Measurements from ENCODE around the gene PXN.
"Not testable (repeated sequence)": the region's sequence is repeated elsewhere in the genome, so short reads cannot be mapped to it uniquely, and the experiment has no call there.

Gene PXN

GRCh38 chr12:120247183-120247582 lies 18.3 kb downstream of the PXN start:
- peak overlapping the region; percentile 70 for H3K9ac ChIP-seq (ENCODE audit: low read depth, low read length)
- H3K4me1 ChIP-seq (ENCODE audit: control insufficient read depth, insufficient read depth, low read length), result peaks cover 85% of the 10 kb centered on the region

DNA sequence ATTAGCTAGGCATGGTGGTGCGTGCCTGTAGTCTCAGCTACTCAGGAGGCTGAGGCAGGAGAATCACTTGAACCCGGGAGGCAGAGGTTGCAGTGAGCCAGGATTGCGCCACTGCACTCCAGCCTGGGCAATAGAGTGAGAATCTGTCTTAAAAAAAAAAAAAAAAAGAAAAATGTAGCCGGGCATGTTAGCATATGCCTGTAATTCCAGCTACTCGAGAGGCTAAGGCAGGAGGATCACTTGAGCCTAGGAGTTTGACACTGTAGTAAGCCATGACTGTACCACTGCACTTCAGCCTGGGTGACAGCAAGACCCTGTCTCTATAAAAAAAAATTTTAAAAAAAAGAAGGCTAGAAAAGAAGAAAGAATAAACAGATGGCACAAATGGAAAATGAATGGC lies 18.8 kb downstream of the PXN start:
- Histone ChIP-seq H3K36me3 (ENCODE audit: insufficient read depth, low read length) (peaks cover 40% of the 10 kb centered on the region), H3K4me1 (ENCODE audit: control insufficient read depth, insufficient read depth, low read length) (peaks cover 85% of the 10 kb centered on the region), H3K9ac (ENCODE audit: low read depth, low read length) (peak overlapping the region; percentile 70), H3K4me2 (ENCODE audit: low read length) (peak overlapping the region; percentile 73)
- not testable (repeated sequence) for H3K27me3 ChIP-seq (ENCODE audit: control insufficient read depth, insufficient read depth, low read length); H3K4me3 ChIP-seq (ENCODE audit: low read length); H3K9me3 ChIP-seq (replicated peaks; ENCODE audit: low read length)

More at GRCh38 chr12:120247183-120247582, 18.3 kb downstream of the PXN start:
- Histone ChIP-seq H3K9me3 (replicated peaks; ENCODE audit: low read length) (no peaks in the 10 kb centered on the region), H3K27me3 (ENCODE audit: control insufficient read depth, insufficient read depth, low read length) (no peaks in the 10 kb centered on the region), H3K4me3 (ENCODE audit: low read length) (peak overlapping the region; percentile 60), H3K36me3 (ENCODE audit: insufficient read depth, low read length) (peaks cover 40% of the 10 kb centered on the region), H3K4me2 (ENCODE audit: low read length) (peak overlapping the region; percentile 73)

DNA sequence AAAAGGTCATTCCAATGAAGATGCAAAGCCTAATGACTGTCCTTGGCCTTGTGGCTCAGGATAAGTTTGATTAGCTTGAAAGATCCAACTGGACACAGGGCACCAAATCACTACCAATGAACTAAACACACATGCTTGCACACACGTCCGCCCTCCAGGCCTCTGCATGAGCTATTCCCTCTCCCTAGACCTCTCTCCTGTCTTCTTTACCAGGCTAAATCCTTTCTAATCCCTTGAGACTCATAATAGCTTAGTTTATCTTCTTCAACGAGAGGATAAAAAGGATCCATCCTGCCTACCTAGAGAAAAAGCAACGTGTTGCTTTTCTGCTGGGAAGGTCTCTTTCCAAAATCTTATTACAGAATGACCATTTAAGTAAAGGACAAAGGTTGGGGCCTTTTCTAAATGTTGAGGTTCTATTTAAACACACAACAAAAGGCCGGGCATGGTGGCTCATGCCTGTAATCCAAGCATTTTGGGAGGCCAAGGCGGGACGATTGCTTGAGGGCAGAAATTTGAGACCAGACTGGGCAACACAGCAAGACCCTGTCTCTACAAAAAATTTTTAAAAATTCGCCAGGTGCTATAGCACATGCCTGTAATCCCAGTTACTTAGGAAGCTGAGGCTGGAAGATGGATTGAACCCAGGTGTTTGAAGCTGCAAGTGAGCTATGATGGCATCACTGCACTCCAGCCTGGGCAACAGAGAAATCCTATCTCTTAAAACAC lies 22.4 kb downstream of the PXN start:
- peaks cover 85% of the 10 kb centered on the region for H3K4me1 ChIP-seq (ENCODE audit: control insufficient read depth, insufficient read depth, low read length)

GRCh38 chr12:120242275-120242799 lies 23.2 kb downstream of the PXN start:
- no peaks in the 10 kb centered on the region for H3K9me3 ChIP-seq (replicated peaks; ENCODE audit: low read length)
- peaks cover 46% of the 10 kb centered on the region for H3K36me3 ChIP-seq (ENCODE audit: insufficient read depth, low read length)
- H3K4me3 ChIP-seq (ENCODE audit: low read length), result no peak overlapping the region
- no peaks in the 10 kb centered on the region for H3K27me3 ChIP-seq (ENCODE audit: control insufficient read depth, insufficient read depth, low read length)
- H3K9ac ChIP-seq (ENCODE audit: low read depth, low read length), result peak overlapping the region; percentile 31
- H3K4me2 ChIP-seq (ENCODE audit: low read length), result peak overlapping the region; percentile 35
- peaks cover 85% of the 10 kb centered on the region for H3K4me1 ChIP-seq (ENCODE audit: control insufficient read depth, insufficient read depth, low read length)

More for the DNA sequence above, 22.4 kb downstream of the PXN start:
- no peak overlapping the region for H3K4me3 ChIP-seq (ENCODE audit: low read length)
- H3K4me2 ChIP-seq (ENCODE audit: low read length), result no peak overlapping the region
- no peaks in the 10 kb centered on the region for H3K27me3 ChIP-seq (ENCODE audit: control insufficient read depth, insufficient read depth, low read length)
- H3K36me3 ChIP-seq (ENCODE audit: insufficient read depth, low read length), result peaks cover 47% of the 10 kb centered on the region
- H3K9ac ChIP-seq (ENCODE audit: low read depth, low read length), result no peak overlapping the region
- H3K9me3 ChIP-seq (replicated peaks; ENCODE audit: low read length), result no peaks in the 10 kb centered on the region

GRCh38 chr12:120241561-120242274 lies 23.8 kb downstream of the PXN start:
- Histone ChIP-seq H3K9me3 (replicated peaks; ENCODE audit: low read length) (no peaks in the 10 kb centered on the region), H3K9ac (ENCODE audit: low read depth, low read length) (peak overlapping the region; percentile 31), H3K4me1 (ENCODE audit: control insufficient read depth, insufficient read depth, low read length) (peaks cover 85% of the 10 kb centered on the region), H3K4me3 (ENCODE audit: low read length) (no peak overlapping the region), H3K4me2 (ENCODE audit: low read length) (peak overlapping the region; percentile 35), H3K36me3 (ENCODE audit: insufficient read depth, low read length) (peaks cover 40% of the 10 kb centered on the region), H3K27me3 (ENCODE audit: control insufficient read depth, insufficient read depth, low read length) (no peaks in the 10 kb centered on the region)

DNA sequence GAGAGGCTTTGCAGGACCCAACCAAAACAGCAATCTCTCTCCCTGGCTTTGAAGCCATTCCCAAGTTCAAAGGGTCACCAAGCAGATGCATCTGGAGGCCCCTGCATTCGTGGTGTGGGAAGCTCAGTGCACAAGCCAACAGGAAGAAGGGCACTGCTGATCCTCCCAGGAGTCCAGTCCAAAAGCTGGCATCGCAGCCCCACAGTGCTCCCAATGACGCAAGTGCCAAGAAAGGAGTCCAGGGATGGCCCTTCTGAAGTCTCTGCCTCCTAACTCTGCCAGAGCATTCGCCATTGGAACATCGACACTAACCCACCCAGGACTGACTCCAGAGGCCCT lies 25.1 kb downstream of the PXN start:
- H3K4me3 ChIP-seq (ENCODE audit: low read length), result no peak overlapping the region
- H3K4me1 ChIP-seq (ENCODE audit: control insufficient read depth, insufficient read depth, low read length), result peaks cover 90% of the 10 kb centered on the region
- no peaks in the 10 kb centered on the region for H3K9me3 ChIP-seq (replicated peaks; ENCODE audit: low read length)
- no peaks in the 10 kb centered on the region for H3K27me3 ChIP-seq (ENCODE audit: control insufficient read depth, insufficient read depth, low read length)
- peak overlapping the region; percentile 13 for H3K9ac ChIP-seq (ENCODE audit: low read depth, low read length)
- no peak overlapping the region for H3K4me2 ChIP-seq (ENCODE audit: low read length)
- peaks cover 46% of the 10 kb centered on the region for H3K36me3 ChIP-seq (ENCODE audit: insufficient read depth, low read length)

DNA sequence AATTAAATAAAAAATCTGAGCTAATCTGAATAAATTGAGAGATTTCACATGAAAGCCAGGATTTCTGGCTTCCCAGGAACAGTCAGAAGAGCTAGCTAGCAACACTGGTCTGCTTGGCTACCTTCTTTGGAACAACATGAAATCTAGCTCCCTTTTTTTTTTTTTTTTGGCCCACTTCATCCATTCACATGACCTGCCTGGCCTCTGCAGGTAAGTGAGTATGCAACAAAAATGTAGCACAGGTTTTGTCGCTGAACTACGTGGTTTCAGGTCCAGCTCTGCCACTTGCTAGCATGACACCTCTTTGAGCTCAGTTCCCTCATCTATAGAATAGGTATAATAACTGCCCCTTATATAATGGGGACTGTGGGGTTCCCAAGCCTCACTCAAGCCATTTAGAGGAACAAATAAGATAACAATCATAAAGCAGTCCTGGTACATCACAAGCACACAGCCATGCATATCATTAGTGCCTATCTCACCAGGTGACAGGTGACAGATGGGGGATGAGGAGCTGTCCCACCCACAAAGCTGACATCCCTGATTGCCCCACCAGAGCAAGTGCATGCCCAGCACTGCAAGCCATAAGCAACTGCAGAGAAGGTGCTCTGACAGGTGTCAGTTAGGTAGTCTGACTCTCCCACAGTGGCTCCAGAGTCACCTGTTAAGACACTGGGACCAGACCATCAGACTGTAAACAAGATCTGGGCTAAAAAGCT lies 25.6 kb downstream of the PXN start:
- Histone ChIP-seq H3K36me3 (ENCODE audit: insufficient read depth, low read length) (peaks cover 46% of the 10 kb centered on the region), H3K27me3 (ENCODE audit: control insufficient read depth, insufficient read depth, low read length) (no peaks in the 10 kb centered on the region), H3K4me2 (ENCODE audit: low read length) (no peak overlapping the region), H3K4me1 (ENCODE audit: control insufficient read depth, insufficient read depth, low read length) (peaks cover 91% of the 10 kb centered on the region), H3K9ac (ENCODE audit: low read depth, low read length) (no peak overlapping the region), H3K4me3 (ENCODE audit: low read length) (no peak overlapping the region), H3K9me3 (replicated peaks; ENCODE audit: low read length) (no peaks in the 10 kb centered on the region)

DNA sequence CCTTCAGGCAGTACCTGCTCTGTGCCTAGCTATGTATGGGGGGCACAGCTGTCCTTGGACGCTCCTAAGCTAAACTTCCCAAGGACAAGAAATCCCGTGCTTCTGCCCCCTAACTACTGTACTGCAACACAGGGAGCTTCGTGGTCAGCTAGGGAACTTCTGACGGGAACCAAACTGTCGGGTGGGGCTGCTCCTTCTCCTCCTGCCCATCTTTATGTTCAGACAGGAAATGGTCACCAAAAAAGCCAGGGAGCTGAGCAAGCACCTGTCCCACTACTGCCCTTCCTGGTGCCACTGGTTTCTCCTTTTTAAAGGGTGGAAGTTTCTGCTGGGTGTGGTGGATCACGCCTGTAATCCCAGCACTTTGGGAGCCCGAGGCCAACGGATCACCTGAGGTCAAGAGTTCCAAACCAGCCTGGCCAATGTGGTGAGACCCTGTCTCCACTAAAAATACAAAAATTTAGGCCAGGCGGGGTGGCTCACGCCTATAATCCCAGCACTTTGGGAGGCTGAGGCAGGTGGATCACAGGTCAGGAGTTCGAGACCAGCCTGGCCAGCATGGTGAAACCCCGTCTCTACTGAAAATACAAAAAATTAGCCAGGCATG lies 26.6 kb downstream of the PXN start:
- Histone ChIP-seq H3K27me3 (ENCODE audit: control insufficient read depth, insufficient read depth, low read length) (no peaks in the 10 kb centered on the region), H3K36me3 (ENCODE audit: insufficient read depth, low read length) (peaks cover 44% of the 10 kb centered on the region), H3K4me1 (ENCODE audit: control insufficient read depth, insufficient read depth, low read length) (peaks cover 93% of the 10 kb centered on the region), H3K4me2 (ENCODE audit: low read length) (peak overlapping the region; percentile 71), H3K4me3 (ENCODE audit: low read length) (peak overlapping the region; percentile 40), H3K9ac (ENCODE audit: low read depth, low read length) (peak overlapping the region; percentile 80), H3K9me3 (replicated peaks; ENCODE audit: low read length) (no peaks in the 10 kb centered on the region)

DNA sequence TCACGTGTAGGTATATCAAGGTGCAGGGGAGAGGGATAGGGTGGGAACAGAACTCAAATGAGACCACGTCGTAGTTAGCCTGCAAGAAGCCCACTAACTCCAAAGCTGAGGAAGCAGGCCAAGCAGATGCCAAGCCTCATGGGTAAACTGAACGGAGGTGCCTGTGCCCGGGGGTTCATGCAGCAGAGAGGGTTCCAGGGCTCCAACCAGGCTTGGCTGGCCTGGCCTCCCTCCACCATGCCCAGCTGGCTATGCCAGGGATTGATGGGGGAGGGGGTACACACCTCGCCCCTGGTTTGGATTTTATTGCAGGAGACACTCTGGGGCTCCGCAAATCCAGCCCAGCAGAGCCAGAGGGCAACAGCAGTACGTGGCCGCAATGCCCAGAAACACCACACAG lies 27.3 kb downstream of the PXN start:
- Histone ChIP-seq H3K36me3 (ENCODE audit: insufficient read depth, low read length) (peaks cover 41% of the 10 kb centered on the region), H3K27me3 (ENCODE audit: control insufficient read depth, insufficient read depth, low read length) (no peaks in the 10 kb centered on the region), H3K4me2 (ENCODE audit: low read length) (peak overlapping the region; percentile 71), H3K9ac (ENCODE audit: low read depth, low read length) (peak overlapping the region; percentile 80), H3K4me1 (ENCODE audit: control insufficient read depth, insufficient read depth, low read length) (peaks cover 93% of the 10 kb centered on the region), H3K4me3 (ENCODE audit: low read length) (peak overlapping the region; percentile 40), H3K9me3 (replicated peaks; ENCODE audit: low read length) (no peaks in the 10 kb centered on the region)

DNA sequence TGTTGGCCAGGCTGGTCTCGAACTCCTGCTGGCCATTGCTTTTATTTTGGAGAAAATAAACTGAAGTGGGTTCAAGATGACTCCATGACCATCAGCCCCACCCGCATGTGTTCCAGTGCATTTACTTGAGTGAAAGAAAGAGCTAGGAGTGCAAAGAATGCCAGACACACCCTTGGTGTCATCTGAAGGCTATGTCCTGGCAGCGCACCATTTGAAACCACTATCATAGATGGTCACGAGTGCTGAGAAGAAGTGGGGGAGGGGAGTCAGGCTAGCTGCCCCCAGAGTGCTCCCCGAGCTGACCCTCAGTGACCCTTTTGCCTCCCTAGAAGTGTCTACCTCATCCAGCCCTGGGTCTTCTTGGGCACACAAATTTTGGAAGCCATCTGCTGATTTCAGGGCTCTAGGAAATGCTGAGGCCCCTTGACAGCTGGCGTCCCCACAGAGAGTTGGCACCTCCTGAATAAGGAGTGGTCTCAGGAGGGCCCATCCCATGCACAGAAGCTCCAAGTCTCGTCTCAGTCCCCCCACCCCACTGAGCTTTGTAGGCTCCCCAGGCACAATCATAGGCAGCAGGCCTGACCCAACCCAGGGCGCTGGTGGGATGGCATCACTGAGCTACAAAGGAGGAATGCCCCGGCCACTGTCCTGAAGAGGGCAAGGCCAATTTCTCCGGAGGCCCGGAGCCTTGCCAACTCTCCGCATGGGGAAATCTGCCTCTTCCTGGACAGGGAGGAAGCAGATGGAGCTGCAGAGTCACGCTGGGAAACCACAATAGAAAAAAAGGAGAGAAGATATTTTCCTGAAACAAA lies 28.0 kb downstream of the PXN start:
- peaks cover 36% of the 10 kb centered on the region for H3K36me3 ChIP-seq (ENCODE audit: insufficient read depth, low read length)
- peak overlapping the region; percentile 45 for H3K4me3 ChIP-seq (ENCODE audit: low read length)
- peak overlapping the region; percentile 71 for H3K4me2 ChIP-seq (ENCODE audit: low read length)
- H3K9me3 ChIP-seq (replicated peaks; ENCODE audit: low read length), result no peaks in the 10 kb centered on the region
- no peaks in the 10 kb centered on the region for H3K27me3 ChIP-seq (ENCODE audit: control insufficient read depth, insufficient read depth, low read length)
- H3K4me1 ChIP-seq (ENCODE audit: control insufficient read depth, insufficient read depth, low read length), result peaks cover 93% of the 10 kb centered on the region
- peak overlapping the region; percentile 80 for H3K9ac ChIP-seq (ENCODE audit: low read depth, low read length)
